ENCODE data around the gene SUGCT.
"Not testable (repeated sequence)": the region's sequence is repeated elsewhere in the genome, so short reads cannot be mapped to it uniquely, and the experiment has no call there.

SUGCT gene

GRCh38 chr7:40619647-40620046, 484.8 kb downstream of the SUGCT start:
- no peak for DNase-seq (ENCODE audit: low read depth)

DNA sequence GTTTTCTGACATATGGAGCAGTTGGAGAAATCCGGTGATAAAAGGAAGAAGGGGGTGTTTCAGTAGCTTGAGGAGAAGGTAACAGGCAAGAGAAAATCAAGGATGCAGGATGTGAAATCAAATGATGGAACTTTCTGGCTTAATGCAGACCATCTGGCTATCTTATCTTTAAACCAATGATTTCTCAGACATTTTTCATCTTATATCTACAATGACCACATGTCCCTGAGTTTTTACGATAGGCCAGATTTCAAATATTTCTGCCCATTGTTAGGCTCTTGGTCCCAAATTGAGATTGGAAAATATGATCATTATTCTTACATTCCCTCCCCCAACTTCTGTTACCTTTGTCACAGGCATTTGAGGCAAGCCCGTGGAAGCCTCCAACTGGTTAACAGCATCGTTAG, 486.8 kb downstream of the SUGCT start:
- no peak for DNase-seq (ENCODE audit: low read depth)

- no peak for DNase-seq (ENCODE audit: low read depth)
These were observed 488.2 kb downstream of the SUGCT start for GRCh38 chr7:40622941-40623501.

- DNase-seq (ENCODE audit: low read depth) = no peak
These were observed 489.1 kb downstream of the SUGCT start for GRCh38 chr7:40623863-40624262.

DNA sequence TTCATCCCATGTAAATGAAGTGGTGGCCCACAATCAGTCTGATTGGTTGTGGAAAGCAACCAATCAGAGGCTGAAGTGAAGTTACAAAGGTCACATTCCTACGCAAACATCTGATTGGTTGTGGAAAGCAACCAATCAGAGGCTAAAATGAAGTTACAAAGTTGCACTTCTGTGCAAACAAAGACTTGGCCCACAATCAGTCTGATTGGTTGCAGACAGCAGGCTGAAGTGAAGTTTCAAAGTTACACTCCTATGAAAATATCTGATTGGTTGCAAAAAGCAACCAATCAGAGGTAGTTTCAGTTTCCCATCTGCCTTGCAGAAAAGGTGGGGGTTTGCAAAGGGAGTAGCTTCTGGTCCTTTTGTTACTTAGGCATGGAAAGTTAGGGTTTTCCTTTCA, 492.6 kb downstream of the SUGCT start:
- not testable (repeated sequence) for DNase-seq (ENCODE audit: low read depth)

GRCh38 chr7:40629891-40630290, 495.1 kb downstream of the SUGCT start:
- DNase-seq (ENCODE audit: low read depth) = no peak

- no peak for DNase-seq (ENCODE audit: low read depth)
These were observed 499.3 kb downstream of the SUGCT start for GRCh38 chr7:40634118-40634517.

DNA sequence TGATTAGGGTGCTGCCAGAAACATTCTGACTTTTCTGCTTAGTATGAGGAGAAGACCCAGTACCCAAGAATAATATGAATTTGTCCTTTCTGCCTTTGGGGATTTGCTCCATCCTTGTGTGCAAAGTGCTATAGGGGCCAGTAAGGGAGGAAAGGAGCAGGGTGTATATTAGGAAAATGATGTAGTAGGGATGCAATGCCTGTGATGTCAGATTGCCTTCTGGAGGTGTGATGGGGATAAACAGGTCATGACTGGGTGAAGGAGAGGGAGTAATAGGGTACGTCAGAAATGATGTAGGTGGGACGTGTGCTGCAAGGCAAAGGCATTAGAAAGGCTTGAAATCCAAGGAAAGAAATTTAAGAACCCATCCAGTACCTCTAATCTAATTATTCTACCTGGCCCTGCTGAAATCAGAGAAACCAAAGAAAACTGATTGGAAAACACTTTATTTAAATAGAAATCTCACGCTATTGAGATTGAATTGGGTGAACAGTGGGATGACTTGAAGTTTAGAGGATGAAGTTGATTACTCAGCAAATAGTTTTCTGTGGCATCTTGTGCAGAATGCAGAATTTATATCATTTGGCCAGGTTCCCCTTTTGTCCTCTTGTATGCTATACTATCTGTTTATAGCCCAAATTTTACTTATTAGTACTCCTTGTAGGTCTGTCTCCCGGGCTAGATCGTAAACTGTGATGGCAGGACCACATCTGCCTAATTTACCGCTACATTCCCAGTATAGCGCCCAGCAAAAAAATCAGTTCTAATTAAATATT, 503.9 kb downstream of the SUGCT start:
- no peak for DNase-seq (ENCODE audit: low read depth)

DNA sequence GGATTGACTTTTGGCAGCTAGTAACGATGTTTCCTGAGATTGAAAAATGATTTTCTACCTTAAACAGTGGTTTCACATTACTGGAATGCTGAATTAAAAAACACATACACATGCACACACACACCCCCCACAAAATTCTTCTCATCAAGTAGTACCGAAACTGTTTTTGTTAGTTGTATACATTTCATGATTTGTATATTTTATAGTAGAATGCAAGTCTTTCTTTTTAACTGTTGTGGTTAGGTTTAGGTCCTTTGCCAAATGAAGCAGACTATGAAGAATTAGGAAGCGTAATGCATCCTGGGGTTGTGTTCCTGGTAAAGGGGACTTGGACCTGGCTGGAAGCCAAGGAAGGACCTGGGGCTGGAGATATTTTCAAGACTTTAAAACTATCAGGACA, 505.8 kb downstream of the SUGCT start:
- DNase-seq (ENCODE audit: low read depth) = no peak

DNA sequence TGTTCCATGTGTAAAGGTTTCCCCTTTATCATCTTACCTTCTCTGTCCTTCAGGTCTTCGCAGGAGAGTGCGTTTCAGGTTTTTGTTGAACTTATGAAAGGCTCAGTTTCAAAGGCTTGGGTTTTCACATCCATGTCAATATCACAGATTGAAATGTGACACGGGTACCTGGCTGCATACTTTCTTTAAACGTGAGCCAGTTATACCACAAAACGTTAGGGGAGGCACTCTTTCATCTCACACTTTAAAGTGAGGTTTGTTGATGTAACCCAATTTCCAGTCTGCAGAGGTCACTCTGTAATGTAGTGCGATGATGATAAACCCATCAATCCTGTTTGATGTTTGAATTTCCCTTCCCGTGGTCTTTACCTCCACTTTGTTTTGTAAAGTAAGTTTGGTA, 506.9 kb downstream of the SUGCT start:
- DNase-seq (ENCODE audit: low read depth) = no peak

DNA sequence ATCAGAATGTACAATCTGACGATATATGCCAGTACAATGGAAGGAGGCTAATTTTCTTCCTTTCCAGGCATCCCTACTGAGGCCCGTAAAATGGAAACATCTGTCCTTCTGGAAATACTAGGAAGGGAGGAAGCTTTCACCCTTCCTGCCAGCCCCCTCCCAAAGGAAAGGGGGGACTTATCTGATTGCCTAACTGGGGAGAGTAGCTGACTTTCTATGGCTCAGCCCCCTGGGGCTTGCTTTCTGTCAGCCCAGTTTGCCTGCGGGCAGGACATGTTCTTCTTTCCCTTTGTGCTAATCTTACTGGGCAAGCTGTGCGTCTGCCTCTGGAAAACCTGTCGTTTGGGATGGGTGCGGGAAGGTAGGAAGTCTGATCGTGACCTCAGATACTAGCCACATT, 508.9 kb downstream of the SUGCT start:
- no peak for DNase-seq (ENCODE audit: low read depth)

DNA sequence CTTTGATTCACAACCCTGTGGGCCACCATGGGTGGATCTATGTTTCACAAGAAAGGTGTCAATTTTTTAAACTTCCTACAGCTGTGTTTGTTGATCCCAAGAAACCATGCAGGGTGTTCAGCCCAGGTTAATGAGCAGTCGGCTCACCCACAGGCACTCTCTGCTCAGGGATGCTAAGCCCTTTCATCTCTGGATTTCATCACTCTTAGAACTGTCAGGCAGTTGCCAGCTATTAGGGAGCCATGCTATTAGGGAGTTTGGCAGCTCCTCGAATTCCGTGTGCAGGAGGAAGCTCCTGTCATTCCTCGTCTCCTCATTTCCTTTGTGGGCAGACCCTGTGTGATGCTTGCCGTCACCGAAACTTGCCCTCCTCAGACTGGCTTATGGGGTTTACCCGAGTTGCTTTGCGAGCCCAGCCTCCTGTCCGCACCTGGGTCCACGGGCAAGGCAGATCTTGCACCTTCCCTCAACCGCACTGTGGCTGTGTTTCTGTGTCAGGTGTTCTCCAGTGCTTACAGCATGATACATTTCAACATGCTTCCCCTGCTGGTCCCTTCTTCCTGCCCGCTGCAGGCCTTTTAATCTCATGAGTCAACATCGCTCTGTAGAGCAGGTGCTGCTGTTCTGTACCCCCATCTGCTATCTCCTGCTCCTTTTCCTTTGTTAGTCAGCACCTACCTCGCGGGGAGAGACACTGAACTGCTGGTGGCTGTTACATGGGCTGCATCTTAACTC, 509.8 kb downstream of the SUGCT start:
- no peak for DNase-seq (ENCODE audit: low read depth)

- no peak for DNase-seq (ENCODE audit: low read depth)
These were observed 510.4 kb downstream of the SUGCT start for GRCh38 chr7:40645197-40645596.

GRCh38 chr7:40646717-40647116, 511.9 kb downstream of the SUGCT start:
- no peak for DNase-seq (ENCODE audit: low read depth)

DNA sequence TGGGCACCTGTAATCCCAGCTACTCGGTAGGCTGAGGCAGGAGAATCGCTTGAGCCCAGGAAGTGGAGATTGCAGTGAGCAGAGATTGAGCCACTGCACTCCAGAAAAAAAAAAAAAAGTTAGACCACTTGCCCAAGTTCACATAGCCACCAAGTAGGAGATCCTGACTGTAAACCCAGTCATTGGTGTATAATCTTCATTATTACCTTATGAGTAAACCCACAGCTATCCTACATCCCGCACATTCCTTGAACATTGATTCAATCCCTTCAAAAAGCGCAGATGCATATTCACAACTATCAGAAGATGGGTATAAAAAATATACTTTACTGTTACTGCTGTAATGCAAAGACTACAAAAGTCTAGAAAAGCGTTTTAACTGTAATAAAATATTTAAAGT, 512.9 kb downstream of the SUGCT start:
- DNase-seq (ENCODE audit: low read depth) = no peak

- DNase-seq (ENCODE audit: low read depth) = no peak
These were observed 514.4 kb downstream of the SUGCT start for GRCh38 chr7:40649247-40649646.

GRCh38 chr7:40650903-40651302, 516.1 kb downstream of the SUGCT start:
- not testable (repeated sequence) for DNase-seq (ENCODE audit: low read depth)

DNA sequence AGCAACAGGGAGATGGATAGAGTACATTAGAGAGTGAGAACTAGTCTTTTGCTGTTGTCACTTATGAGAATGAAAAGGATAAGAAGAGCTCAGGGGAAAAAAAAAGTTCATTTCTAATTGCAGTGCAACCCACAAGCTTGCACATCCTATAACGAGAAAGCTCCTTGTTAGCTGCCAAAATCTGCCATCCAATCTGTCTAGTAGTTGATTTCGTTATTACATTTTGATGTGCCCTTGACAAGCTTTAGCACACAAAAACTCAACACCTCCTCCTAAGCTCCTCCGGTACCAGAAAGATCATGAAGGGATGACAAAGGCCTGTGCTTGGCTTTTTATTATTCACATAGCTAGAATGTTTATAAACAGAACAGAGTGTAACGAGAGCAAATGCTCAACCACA, 519.4 kb downstream of the SUGCT start:
- DNase-seq (ENCODE audit: low read depth) = no peak

DNA sequence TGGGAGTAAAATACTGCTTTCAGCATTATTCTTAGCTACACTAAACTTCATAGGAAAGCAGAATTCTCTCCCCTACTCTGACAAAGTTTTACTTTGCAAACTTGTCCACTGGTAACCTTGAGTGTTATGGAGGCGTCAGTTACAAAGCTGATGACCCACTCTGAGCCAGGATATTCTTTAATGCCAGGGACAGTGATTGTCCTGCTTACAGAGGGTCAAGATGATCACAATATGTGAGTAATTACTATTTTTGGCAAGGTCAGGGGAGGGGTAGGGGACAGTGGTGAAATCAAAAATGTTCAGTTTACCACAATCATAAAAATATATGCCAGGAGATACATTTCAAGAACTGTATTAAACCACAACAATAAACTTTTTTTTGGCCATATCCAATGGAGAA, 520.6 kb downstream of the SUGCT start:
- DNase-seq (ENCODE audit: low read depth) = no peak

DNA sequence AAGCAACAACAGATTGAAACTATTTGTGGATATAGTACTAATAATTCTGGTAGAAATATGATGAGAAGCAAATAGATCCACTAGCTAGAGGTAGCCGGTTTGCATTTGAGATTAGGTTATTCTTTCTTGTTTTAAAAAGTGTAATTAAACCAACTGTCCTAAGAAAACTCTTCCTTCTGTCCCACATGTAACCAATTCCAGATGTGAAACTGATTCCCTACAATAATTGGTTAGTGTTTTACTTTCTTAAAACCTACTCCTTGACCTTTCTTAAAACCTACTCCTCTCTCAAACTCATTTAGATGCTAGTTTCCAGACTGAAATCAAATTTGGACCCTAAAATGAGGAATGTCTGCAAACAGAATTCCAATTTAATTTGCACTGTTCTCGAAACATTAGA, 521.5 kb downstream of the SUGCT start:
- DNase-seq (ENCODE audit: low read depth) = no peak

DNA sequence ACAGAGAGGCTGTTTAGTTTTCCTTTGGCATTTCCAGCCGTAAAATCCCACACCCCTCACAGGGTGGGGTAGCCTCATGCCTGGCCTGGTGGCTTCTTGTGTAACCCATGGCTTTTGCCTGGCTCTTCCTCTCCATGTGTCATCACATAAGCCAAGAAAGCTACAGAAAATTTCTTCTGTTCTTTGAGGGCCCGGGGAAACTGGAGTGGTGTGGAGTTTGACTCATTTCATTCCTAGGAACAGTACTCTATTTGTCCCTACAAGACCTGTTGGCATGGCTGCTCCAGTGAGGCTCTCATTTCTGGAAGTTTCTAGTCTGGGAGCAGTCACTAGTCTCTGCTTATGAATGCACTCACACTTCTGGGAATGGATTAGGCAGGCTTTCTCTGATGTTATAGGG, 523.9 kb downstream of the SUGCT start:
- DNase-seq (ENCODE audit: low read depth) = no peak

- no peak for DNase-seq (ENCODE audit: low read depth)
These were observed 524.4 kb downstream of the SUGCT start for GRCh38 chr7:40659231-40659630.

- no peak for DNase-seq (ENCODE audit: low read depth)
These were observed 538.5 kb downstream of the SUGCT start for GRCh38 chr7:40673285-40673684.
